Measurements from ENCODE around the gene STT3B.

- no peak for TF ChIP-seq CTCF (IDR thresholded peaks at IDR 0.05; ENCODE audit: low read length)
- TF ChIP-seq EZH2phosphoT487 (IDR thresholded peaks at IDR 0.05; ENCODE audit: low read length): no peak
Measured at GRCh38 chr3:31525532-31525931, 7.2 kb upstream of the STT3B start.
